Measurements from ENCODE around the gene PRKG1. TPM values are rescaled to one million over a fixed set of nuclear protein-coding genes. Genes with fewer than 3 reads are reported as not detected.

PRKG1 gene
- polyA plus RNA-seq, 1 donor (not counting 4 experiments of a cell fraction or from before 2014, with no cell fraction given) = 0.24 TPM

- DNase-seq (ENCODE audit: low read depth, low spot score) (no peak), FAIRE-seq (peak; percentile 44)
- no peaks in the 10 kb centered on the region for H3K79me2 ChIP-seq (ENCODE audit: control insufficient read depth, insufficient read depth, low read length)
- no peak overlapping the region for H3K4me3 ChIP-seq (ENCODE audit: control insufficient read depth in 2 of 3, extremely low read depth in 1 of 3, insufficient read depth in 2 of 3, low read depth in 1 of 3, low read length in 3 of 3)
- H3K9me3 ChIP-seq (ENCODE audit: control insufficient read depth, low read depth, low read length) = no peaks in the 10 kb centered on the region
- H3K9me1 ChIP-seq (ENCODE audit: control insufficient read depth, extremely low read depth, insufficient read depth, low read length) = no peaks in the 10 kb centered on the region
- H3K4me1 ChIP-seq (ENCODE audit: control insufficient read depth, extremely low read depth, insufficient read depth, low read length) = no peaks in the 10 kb centered on the region
- H3K9ac ChIP-seq (ENCODE audit: control insufficient read depth, extremely low read depth, insufficient read depth, low read length) = no peak overlapping the region
- no peak overlapping the region for H3K27ac ChIP-seq (ENCODE audit: control insufficient read depth, insufficient read depth, low read length)
- dilution Hi-C loops (cut with MboI; ENCODE audit: extremely low pct_ligation_motif_present, low sequenced_read_pairs) = no loop called here
- H3K4me2 ChIP-seq (ENCODE audit: control insufficient read depth, extremely low read depth, insufficient read depth, low read depth, low read length) = no peak overlapping the region
- H3K36me3 ChIP-seq (ENCODE audit: control insufficient read depth in 2 of 2, extremely low read depth in 1 of 2, insufficient read depth in 2 of 2, low read length in 2 of 2) = no peaks in the 10 kb centered on the region
- H3K27me3 ChIP-seq (ENCODE audit: control insufficient read depth, extremely low read depth, insufficient read depth, low read length) = no peaks in the 10 kb centered on the region
- TF ChIP-seq CTCF (optimal IDR thresholded peaks at IDR 0.05 in 1 of 3, IDR thresholded peaks at IDR 0.05 in 1 of 3, conservative IDR thresholded peaks at IDR 0.05 in 1 of 3; ENCODE audit: extremely low read depth in 1 of 3, insufficient read depth in 2 of 3, low read length in 3 of 3) = no peak
- TF ChIP-seq EZH2 (IDR thresholded peaks at IDR 0.05; ENCODE audit: low read length) = no peak
- no peaks in the 10 kb centered on the region for H4K20me1 ChIP-seq (ENCODE audit: control insufficient read depth, extremely low read depth, insufficient read depth, low read length)
- H2AFZ ChIP-seq (ENCODE audit: control insufficient read depth, low read length) = no peak overlapping the region
These were observed 395.4 kb downstream of the PRKG1 start for GRCh38 chr10:51469686-51470085.

GRCh38 chr10:51471271-51471670 is 397.0 kb downstream of the PRKG1 start:
- Histone ChIP-seq H3K9me1 (ENCODE audit: control insufficient read depth, extremely low read depth, insufficient read depth, low read length) (no peaks in the 10 kb centered on the region), H3K4me1 (ENCODE audit: control insufficient read depth, extremely low read depth, insufficient read depth, low read length) (no peaks in the 10 kb centered on the region), H3K27me3 (ENCODE audit: control insufficient read depth, extremely low read depth, insufficient read depth, low read length) (no peaks in the 10 kb centered on the region), H3K9ac (ENCODE audit: control insufficient read depth, extremely low read depth, insufficient read depth, low read length) (no peak overlapping the region), H3K4me2 (ENCODE audit: control insufficient read depth, extremely low read depth, insufficient read depth, low read depth, low read length) (no peak overlapping the region), H3K79me2 (ENCODE audit: control insufficient read depth, insufficient read depth, low read length) (no peaks in the 10 kb centered on the region), H3K4me3 (ENCODE audit: control insufficient read depth in 2 of 3, extremely low read depth in 1 of 3, insufficient read depth in 2 of 3, low read depth in 1 of 3, low read length in 3 of 3) (no peak overlapping the region), H3K9me3 (ENCODE audit: control insufficient read depth, low read depth, low read length) (no peaks in the 10 kb centered on the region), H3K36me3 (ENCODE audit: control insufficient read depth in 2 of 2, extremely low read depth in 1 of 2, insufficient read depth in 2 of 2, low read length in 2 of 2) (no peaks in the 10 kb centered on the region), H2AFZ (ENCODE audit: control insufficient read depth, low read length) (no peak overlapping the region), H3K27ac (ENCODE audit: control insufficient read depth, insufficient read depth, low read length) (no peak overlapping the region), H4K20me1 (ENCODE audit: control insufficient read depth, extremely low read depth, insufficient read depth, low read length) (no peaks in the 10 kb centered on the region)
- no peak for DNase-seq (ENCODE audit: low read depth, low spot score)
- dilution Hi-C loops (cut with MboI; ENCODE audit: extremely low pct_ligation_motif_present, low sequenced_read_pairs) = no loop called here
- FAIRE-seq = no peak
- TF ChIP-seq CTCF (optimal IDR thresholded peaks at IDR 0.05 in 1 of 3, IDR thresholded peaks at IDR 0.05 in 1 of 3, conservative IDR thresholded peaks at IDR 0.05 in 1 of 3; ENCODE audit: extremely low read depth in 1 of 3, insufficient read depth in 2 of 3, low read length in 3 of 3) = no peak
- TF ChIP-seq EZH2 (IDR thresholded peaks at IDR 0.05; ENCODE audit: low read length) = no peak

Data from keratinocyte (primary cell).